Upper lobe of left lung (tissue), 4 donors: ENCODE results near the gene TTC29.

ENCODE experiments used
- POLR2AphosphoS5 ChIP-seq, 2 donors: sonication (generic); formaldehyde crosslinking; IDR thresholded peaks; one replicate each; pipeline ENCODE4 v1.5.1; 2017; ENCODE audit warnings: antibody characterized with exemption in 2 of 2
- TF ChIP-seq, protein P1 (sequence below), 6 experiments: fragments of 450-650 bp in 4 of 6; fragments of 200-600 bp in 2 of 6; sonication (generic) in 2 of 6; IDR thresholded peaks; one replicate each; pipeline ENCODE4 v1.5.1; 2016 to 2019; ENCODE audit warnings: antibody characterized with exemption in 6 of 6

DNA sequence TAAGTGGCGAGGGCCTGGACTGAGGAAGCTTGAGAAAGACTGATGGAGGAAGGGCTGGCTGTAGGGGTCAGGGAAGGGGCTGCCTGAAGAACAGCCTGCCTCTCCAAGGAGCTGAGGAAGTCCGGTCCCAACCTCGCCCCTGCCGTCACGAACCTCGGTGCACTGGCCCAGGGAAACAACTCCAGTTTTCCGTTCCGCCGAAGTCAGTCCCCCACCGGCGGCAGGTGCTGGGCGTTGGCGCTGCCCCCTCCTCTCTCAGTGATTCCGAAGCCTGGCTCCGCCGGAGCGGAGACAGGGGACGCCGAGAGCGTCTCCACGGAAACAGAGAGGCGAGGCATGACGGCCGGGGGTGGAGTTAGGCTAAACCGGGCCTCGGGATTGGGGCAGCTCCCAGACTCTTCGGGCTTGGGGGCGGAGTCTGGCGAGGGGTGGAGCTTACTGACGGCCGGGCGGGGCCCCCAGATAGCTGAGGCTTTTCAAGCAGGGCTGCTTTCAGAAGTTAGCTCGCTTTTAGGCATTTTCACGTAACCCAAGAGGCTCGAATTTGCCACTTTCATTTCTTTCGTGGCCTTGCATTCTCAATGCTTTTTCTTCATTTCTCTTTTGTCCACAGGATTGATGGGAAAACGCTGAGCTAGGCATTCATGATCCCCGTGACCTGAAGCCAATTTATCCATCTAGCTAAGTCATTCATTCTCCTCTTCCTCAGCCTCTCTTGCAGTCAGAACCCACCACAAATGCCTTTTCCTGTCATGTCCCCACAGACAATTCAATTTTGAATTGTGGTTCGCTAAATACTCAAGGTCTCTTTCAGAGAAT, at the start of gene TTC29:
- TF ChIP-seq, protein P1, sequence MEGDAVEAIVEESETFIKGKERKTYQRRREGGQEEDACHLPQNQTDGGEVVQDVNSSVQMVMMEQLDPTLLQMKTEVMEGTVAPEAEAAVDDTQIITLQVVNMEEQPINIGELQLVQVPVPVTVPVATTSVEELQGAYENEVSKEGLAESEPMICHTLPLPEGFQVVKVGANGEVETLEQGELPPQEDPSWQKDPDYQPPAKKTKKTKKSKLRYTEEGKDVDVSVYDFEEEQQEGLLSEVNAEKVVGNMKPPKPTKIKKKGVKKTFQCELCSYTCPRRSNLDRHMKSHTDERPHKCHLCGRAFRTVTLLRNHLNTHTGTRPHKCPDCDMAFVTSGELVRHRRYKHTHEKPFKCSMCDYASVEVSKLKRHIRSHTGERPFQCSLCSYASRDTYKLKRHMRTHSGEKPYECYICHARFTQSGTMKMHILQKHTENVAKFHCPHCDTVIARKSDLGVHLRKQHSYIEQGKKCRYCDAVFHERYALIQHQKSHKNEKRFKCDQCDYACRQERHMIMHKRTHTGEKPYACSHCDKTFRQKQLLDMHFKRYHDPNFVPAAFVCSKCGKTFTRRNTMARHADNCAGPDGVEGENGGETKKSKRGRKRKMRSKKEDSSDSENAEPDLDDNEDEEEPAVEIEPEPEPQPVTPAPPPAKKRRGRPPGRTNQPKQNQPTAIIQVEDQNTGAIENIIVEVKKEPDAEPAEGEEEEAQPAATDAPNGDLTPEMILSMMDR (IDR thresholded peaks at IDR 0.05), result no peak
- no peak for TF ChIP-seq POLR2AphosphoS5 (IDR thresholded peaks at IDR 0.05)
